Fibroblast of pulmonary artery (primary cell): Measurements from ENCODE around the gene SCAF11.

Experiments used
- DNase-seq: peaks from one replicate; pipeline ENCODE4 v3.0.0-alpha.2; 2010; ENCODE audit warnings: low read depth
- H3K4me3 ChIP-seq: replicated peaks from 2 replicates; pipeline ENCODE4 v1.5.1; 2011; ENCODE audit warnings: low read depth, mild to moderate bottlenecking, control low read depth, low read length, moderate library complexity
- TF ChIP-seq, protein P1 (sequence below): IDR thresholded peaks from 2 replicates; pipeline ENCODE4 v1.5.1; 2011; ENCODE audit warnings: mild to moderate bottlenecking, control low read depth, low read length, inconsistent platforms; ENCODE audit errors: missing control alignments

The SCAF11 gene

DNA sequence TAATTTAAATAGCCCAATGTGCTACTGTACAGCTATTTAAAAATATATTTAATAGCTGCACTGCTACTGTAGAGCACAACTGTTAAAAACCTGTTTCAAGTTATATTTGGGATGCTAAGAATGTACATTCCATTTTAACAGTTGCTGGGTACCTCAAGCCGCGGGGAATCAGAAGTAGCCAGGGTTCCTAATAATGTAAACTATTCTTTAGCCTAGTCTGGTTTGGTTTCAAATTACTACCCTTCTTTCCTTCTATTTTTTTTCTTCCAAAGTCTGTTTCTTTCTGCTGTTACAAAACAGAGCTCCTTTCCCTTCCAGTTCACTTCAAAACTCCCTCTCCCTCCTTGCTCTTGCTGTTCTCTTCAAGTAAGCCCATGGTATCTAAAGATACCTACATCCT, 21.3 kb downstream of the SCAF11 start:
- TF ChIP-seq, protein P1, sequence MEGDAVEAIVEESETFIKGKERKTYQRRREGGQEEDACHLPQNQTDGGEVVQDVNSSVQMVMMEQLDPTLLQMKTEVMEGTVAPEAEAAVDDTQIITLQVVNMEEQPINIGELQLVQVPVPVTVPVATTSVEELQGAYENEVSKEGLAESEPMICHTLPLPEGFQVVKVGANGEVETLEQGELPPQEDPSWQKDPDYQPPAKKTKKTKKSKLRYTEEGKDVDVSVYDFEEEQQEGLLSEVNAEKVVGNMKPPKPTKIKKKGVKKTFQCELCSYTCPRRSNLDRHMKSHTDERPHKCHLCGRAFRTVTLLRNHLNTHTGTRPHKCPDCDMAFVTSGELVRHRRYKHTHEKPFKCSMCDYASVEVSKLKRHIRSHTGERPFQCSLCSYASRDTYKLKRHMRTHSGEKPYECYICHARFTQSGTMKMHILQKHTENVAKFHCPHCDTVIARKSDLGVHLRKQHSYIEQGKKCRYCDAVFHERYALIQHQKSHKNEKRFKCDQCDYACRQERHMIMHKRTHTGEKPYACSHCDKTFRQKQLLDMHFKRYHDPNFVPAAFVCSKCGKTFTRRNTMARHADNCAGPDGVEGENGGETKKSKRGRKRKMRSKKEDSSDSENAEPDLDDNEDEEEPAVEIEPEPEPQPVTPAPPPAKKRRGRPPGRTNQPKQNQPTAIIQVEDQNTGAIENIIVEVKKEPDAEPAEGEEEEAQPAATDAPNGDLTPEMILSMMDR = no peak
- H3K4me3 ChIP-seq = no peak overlapping the region
- DNase-seq = no peak

DNA sequence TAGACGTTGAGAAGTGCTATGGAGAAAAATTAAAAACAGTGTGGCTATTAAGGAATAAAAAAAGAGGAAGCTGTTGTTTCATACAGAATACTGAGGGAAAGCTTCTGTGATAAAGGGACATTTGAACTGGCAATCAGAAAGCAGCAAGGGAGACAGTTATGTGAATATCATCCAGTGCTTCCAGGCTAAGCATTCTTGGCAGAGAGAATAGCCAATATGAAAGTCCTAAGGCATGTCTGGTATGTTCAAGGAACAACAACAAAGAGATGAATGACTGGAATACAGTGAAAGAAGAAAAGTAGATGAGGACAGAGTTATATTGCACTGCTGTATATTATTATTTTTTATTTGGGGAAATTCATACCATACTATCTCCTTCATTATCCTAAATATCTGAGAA, 23.9 kb downstream of the SCAF11 start:
- TF ChIP-seq, protein P1 = no peak
- H3K4me3 ChIP-seq = no peak overlapping the region
- peak; percentile 83 for DNase-seq

DNA sequence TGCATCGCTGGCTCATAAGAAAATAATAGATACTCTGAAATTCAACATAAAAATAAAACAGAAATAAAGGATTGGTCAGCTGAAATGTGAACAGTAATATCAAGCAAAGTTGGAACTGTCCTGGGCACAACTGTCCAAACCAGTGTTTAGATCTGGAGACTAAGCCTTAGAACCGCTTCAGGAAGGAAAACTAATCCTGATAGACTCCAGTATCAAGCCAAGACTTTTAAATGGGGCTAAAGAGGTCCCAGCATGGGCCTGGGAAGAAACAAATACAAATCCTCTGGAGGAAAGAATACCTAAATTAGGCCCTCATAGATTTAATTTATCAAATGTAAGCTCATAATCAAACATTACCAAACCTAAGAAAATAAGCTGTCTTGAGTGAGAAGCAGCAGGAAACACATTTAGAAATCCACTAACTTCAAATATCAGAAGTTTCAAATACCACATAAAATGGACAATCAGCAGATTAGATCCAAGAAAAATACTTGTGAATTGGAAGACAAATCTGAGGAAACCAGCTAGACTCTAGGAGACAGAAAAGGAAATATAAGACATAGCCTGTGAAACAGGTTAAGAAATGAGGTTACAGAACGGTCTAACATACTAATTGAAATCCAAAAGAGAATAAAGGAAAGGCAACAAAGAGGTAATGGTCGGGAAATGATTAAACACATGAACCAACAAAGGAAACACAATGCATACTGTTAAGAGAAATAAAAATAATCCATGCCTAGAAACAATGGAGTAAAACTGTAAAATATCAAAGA, 27.6 kb downstream of the SCAF11 start:
- TF ChIP-seq, protein P1 = no peak
- H3K4me3 ChIP-seq = no peak overlapping the region
- DNase-seq = no peak

DNA sequence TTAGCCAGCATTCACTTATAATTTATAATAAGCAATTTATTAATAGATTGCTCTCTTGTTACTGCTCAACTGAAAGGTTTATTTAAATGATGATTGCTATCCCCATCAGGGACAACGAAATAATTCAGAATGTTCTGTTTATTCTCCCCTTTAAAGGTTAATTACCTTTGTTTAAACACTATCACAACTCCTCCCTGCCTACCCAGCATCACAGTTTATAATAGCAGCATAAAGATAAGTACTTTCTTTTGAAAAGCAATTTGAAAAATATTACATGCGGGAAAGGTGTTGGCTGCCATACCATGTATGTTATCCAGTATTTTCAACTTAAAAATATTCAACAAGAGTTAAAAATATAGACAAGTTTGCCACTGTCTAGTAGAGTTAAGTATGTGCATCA, 30.6 kb downstream of the SCAF11 start:
- TF ChIP-seq, protein P1 = no peak
- H3K4me3 ChIP-seq = no peak overlapping the region
- no peak for DNase-seq

DNA sequence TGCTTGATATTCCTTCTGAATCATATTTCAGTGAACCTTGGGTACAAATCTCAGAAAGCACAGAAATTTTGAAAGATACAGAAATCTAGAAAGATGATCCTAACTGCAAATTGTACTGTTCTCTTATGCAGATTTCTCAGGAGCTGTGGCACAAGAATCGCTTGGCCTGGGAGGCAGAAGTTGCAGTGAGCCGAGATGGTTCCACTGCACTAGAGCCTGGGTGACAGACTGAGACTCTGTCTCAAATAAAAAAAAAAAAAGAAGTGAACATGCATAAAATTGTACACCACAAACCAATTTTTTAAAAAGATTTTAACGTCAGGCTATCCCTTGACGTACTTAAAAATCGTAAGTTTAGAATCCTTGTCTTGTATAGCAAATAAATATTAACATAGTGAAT, 31.3 kb downstream of the SCAF11 start:
- no peak for DNase-seq
- no peak overlapping the region for H3K4me3 ChIP-seq
- TF ChIP-seq, protein P1 = no peak

DNA sequence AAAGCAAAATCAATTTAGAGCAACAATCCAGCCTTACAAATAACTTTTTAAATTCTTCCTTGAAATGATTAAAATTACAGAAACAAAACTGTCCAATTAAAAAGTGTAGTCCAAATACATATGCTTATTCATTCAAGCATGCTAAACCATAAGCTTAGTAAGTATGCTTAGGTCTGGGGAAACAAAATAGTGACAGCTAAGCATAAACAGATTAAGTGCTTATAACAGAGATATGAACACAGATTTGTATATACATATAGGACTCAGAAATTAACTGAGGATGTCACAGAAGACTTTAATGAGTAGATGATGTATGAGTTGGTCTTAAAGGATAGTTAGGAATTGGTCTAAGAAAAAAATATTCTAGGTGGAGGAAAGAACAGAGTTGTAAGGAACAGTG, 41.8 kb downstream of the SCAF11 start:
- DNase-seq = no peak
- TF ChIP-seq, protein P1 = no peak
- no peak overlapping the region for H3K4me3 ChIP-seq

DNA sequence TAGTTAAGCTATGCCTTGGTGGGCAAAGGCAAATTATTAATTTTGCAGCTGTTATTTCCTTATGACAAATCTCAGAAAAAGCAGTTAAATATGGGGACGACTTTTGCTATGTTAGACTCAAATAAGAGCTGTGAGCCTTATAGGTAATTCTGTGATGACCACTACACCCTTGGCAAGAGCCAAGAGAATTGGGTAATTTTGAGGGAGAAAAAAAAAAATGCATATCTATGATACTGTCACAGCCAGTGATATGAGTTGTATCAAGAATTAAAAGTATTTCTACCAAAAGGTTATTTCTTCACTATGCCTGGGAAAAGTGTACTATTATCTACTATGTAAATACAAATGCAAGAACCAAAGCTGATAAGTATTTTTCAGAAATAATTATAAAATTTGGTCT, 43.9 kb downstream of the SCAF11 start:
- no peak for DNase-seq
- TF ChIP-seq, protein P1 = no peak
- H3K4me3 ChIP-seq = no peak overlapping the region
